ENCODE data around the gene SLC6A18. TPM values are rescaled to one million over a fixed set of nuclear protein-coding genes. Genes with fewer than 3 reads are reported as not detected.

SLC6A18 gene
- total and polyA plus RNA-seq, 2 of the 13 experiments (the other 11 are each of a cell fraction or from before 2014, with no cell fraction given), result not detected

- TF ChIP-seq ZBTB40 (IDR thresholded peaks at IDR 0.05) (no peak), ZBTB40 (CRISPR knock-in tag; IDR thresholded peaks at IDR 0.05) (peak; percentile 43; the same call in 1 of the 2 replicates), SRSF4 (IDR thresholded peaks at IDR 0.05; ENCODE audit: low read depth, low read length, poor library complexity, severe bottlenecking) (no peak), ZIK1 (CRISPR knock-in tag; IDR thresholded peaks at IDR 0.05; ENCODE audit: borderline replicate concordance, low read depth) (peak; percentile 93), ZNF619 (CRISPR knock-in tag; IDR thresholded peaks at IDR 0.05) (no peak), BCL3 (CRISPR knock-in tag; IDR thresholded peaks at IDR 0.05) (0 out of 2 replicates have a peak, but pooled peaks have one; percentile 26)
Measured at GRCh38 chr5:1246711-1247431, 21.7 kb downstream of the SLC6A18 start (continued).

Data from HepG2 (cell line).